SU-DHL-6 (cell line): Measurements from ENCODE around the gene LHX6.

Experiments used
- H2AFZ ChIP-seq: fragments of 200-600 bp; sonication (generic); 2 replicates; pipeline ENCODE4 v1.6.1; 2014; ENCODE audit warnings: low read depth, mild to moderate bottlenecking, moderate library complexity, mixed read lengths, antibody characterized with exemption, low read length; ENCODE audit not compliant: severe bottlenecking
- H3F3A ChIP-seq: fragments of 200-600 bp; shearing (Covaris generic); 2 replicates; pipeline ENCODE4 v1.6.0; 2016; ENCODE audit warnings: antibody characterized with exemption, mild to moderate bottlenecking; ENCODE audit not compliant: insufficient read depth
- H3K27ac ChIP-seq: fragments of 200-600 bp; sonication (generic); 2 replicates; pipeline ENCODE4 v1.5.1; 2016; ENCODE audit warnings: low read depth, mild to moderate bottlenecking, low read length, moderate library complexity, mixed read lengths
- H3K27me3 ChIP-seq: fragments of 200-600 bp; sonication (generic), shearing (Covaris generic); 2 replicates; pipeline ENCODE4 v1.6.0; 2014; ENCODE audit warnings: mild to moderate bottlenecking, low read length
- H3K36me3 ChIP-seq: fragments of 200-600 bp; sonication (generic); 2 replicates; pipeline ENCODE4 v1.6.1; 2014; ENCODE audit warnings: mild to moderate bottlenecking, low read length, mixed read lengths
- H3K4me2 ChIP-seq: fragments of 300-600, 200-600 bp; shearing (Covaris generic), sonication (generic); 2 replicates; pipeline ENCODE4 v1.6.0; 2014; ENCODE audit warnings: low read length, low read depth, mild to moderate bottlenecking; ENCODE audit not compliant: poor library complexity, severe bottlenecking
- H3K4me3 ChIP-seq: fragments of 200-600 bp; sonication (generic); 2 replicates; pipeline ENCODE4 v1.5.1; 2014; ENCODE audit warnings: antibody characterized with exemption, low read length, mild to moderate bottlenecking, mixed read lengths; ENCODE audit not compliant: insufficient read depth, poor library complexity, severe bottlenecking
- H3K79me2 ChIP-seq: fragments of 200-600 bp; sonication (generic); 2 replicates; pipeline ENCODE4 v1.6.1; 2014; ENCODE audit warnings: mild to moderate bottlenecking, low read length, moderate library complexity; ENCODE audit not compliant: insufficient read depth
- H3K9ac ChIP-seq: fragments of 200-600 bp; sonication (generic); 2 replicates; pipeline ENCODE4 v1.7.0; 2014; ENCODE audit warnings: mild to moderate bottlenecking, low read length
- H3K9me2 ChIP-seq: fragments of 200-600 bp; sonication (generic); replicated peaks from 2 replicates; pipeline ENCODE4 v1.6.1; 2014; ENCODE audit warnings: low read length; ENCODE audit not compliant: insufficient read depth
- H3K9me3 ChIP-seq: fragments of 200-600 bp; sonication (generic); 2 replicates; pipeline ENCODE4 v1.6.1; 2014; ENCODE audit warnings: low read length, mixed read lengths; ENCODE audit not compliant: insufficient read depth
- H4K20me1 ChIP-seq: fragments of 200-600 bp; sonication (generic); 2 replicates; pipeline ENCODE4 v1.6.1; 2014; ENCODE audit warnings: low read depth, mild to moderate bottlenecking, antibody characterized with exemption, low read length, moderate library complexity, mixed read lengths
- EZH2phosphoT487 ChIP-seq: fragments of 200-600 bp; sonication (generic), shearing (Covaris generic); conservative IDR thresholded peaks from 2 replicates; pipeline ENCODE4 v1.6.1; 2018; ENCODE audit warnings: mild to moderate bottlenecking, antibody characterized with exemption, low read length, moderate library complexity, mixed read lengths
- TF ChIP-seq, protein P1 (sequence below): fragments of 200-600 bp; sonication (generic); IDR thresholded peaks from one replicate; pipeline ENCODE4 v1.5.1; 2017; ENCODE audit warnings: antibody characterized with exemption, mild to moderate bottlenecking, low read length, moderate library complexity; ENCODE audit not compliant: insufficient read depth, poor library complexity, severe bottlenecking

LHX6 gene

DNA sequence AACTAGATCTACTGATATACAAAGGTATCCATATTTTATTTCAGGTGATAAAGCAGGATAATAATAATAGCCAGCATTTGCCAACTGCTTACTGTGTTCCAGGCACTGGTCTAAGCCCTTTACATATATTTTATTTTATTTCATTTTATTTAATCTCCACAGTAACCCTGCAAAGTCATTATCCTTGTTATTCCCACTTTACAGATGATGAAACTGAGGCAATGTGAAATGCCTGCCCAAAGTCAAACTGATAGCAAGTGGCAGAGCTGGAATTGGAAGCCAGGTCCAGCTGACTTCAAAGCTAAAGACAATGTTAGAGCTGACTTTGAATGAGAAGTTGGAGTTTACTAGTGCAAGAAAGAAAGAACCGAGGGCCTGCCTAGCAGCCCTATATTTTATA is 44.2 kb downstream of the LHX6 start:
- H3K9me2 ChIP-seq, result no peaks in the 10 kb centered on the region
- TF ChIP-seq, protein P1, sequence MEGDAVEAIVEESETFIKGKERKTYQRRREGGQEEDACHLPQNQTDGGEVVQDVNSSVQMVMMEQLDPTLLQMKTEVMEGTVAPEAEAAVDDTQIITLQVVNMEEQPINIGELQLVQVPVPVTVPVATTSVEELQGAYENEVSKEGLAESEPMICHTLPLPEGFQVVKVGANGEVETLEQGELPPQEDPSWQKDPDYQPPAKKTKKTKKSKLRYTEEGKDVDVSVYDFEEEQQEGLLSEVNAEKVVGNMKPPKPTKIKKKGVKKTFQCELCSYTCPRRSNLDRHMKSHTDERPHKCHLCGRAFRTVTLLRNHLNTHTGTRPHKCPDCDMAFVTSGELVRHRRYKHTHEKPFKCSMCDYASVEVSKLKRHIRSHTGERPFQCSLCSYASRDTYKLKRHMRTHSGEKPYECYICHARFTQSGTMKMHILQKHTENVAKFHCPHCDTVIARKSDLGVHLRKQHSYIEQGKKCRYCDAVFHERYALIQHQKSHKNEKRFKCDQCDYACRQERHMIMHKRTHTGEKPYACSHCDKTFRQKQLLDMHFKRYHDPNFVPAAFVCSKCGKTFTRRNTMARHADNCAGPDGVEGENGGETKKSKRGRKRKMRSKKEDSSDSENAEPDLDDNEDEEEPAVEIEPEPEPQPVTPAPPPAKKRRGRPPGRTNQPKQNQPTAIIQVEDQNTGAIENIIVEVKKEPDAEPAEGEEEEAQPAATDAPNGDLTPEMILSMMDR, result no peak
- no peak for TF ChIP-seq EZH2phosphoT487
- no peaks in the 10 kb centered on the region for H4K20me1 ChIP-seq
- no peak overlapping the region for H2AFZ ChIP-seq
- H3K27ac ChIP-seq, result no peak overlapping the region
- H3K36me3 ChIP-seq, result no peaks in the 10 kb centered on the region
- no peak overlapping the region for H3K4me2 ChIP-seq
- no peaks in the 10 kb centered on the region for H3F3A ChIP-seq
- H3K9me3 ChIP-seq, result no peaks in the 10 kb centered on the region
- no peaks in the 10 kb centered on the region for H3K79me2 ChIP-seq
- no peak overlapping the region for H3K4me3 ChIP-seq
- 0 out of 2 replicates have a peak, but pooled peaks cover 4% of the 10 kb centered on the region for H3K27me3 ChIP-seq
- H3K9ac ChIP-seq, result no peak overlapping the region

DNA sequence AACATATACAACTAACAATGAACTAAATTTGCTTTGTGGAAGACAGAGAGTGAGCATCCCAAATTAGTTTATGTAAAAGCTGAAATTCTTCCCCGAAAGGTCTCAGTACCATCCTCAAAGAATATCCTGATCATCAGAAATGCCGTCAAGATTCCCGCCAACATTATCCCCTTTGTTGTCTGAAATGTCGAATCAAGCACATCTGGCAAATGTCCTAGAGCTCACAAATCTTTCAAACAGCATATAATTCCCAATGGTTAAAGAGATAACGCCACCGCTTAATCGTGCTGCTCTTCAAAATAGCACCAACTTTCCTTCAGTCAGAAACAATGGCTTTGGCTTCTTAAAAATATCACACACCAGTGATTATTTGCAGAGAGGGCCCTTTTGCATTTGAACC is 45.3 kb downstream of the LHX6 start:
- H3K4me3 ChIP-seq, result no peak overlapping the region
- no peaks in the 10 kb centered on the region for H3K36me3 ChIP-seq
- no peaks in the 10 kb centered on the region for H3K9me3 ChIP-seq
- no peak overlapping the region for H3K9ac ChIP-seq
- 0 out of 2 replicates have a peak, but pooled peaks cover 4% of the 10 kb centered on the region for H3K27me3 ChIP-seq
- no peaks in the 10 kb centered on the region for H3K9me2 ChIP-seq
- TF ChIP-seq, protein P1, result no peak
- TF ChIP-seq EZH2phosphoT487, result no peak
- no peak overlapping the region for H2AFZ ChIP-seq
- no peaks in the 10 kb centered on the region for H3K79me2 ChIP-seq
- H3F3A ChIP-seq, result no peaks in the 10 kb centered on the region
- no peaks in the 10 kb centered on the region for H4K20me1 ChIP-seq
- H3K4me2 ChIP-seq, result no peak overlapping the region
- H3K27ac ChIP-seq, result no peak overlapping the region

DNA sequence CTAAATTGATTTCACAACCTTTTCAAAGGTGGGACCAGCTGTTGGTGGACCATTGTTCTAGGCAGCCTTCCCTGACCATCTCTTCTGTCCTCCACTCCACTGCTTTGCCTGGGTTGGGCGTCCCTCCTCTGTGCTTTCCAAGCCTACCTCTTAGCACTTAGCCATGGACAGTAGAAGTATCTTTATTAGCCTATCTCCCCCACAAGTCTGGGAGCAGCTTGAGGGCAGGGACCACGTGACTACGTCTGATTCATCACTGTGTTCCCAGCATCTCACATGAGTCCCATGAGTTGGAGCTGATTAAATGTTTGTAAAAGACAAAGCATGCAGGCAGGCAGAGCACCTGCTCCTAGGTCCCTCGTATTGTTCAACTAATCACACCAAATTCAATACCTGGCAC is 48.1 kb downstream of the LHX6 start:
- Histone ChIP-seq H3K9me3 (no peaks in the 10 kb centered on the region), H3K79me2 (no peaks in the 10 kb centered on the region), H4K20me1 (no peaks in the 10 kb centered on the region), H3K9ac (no peak overlapping the region), H3K9me2 (no peaks in the 10 kb centered on the region), H3K4me2 (no peak overlapping the region), H3K36me3 (no peaks in the 10 kb centered on the region), H3K27me3 (0 out of 2 replicates have a peak, but pooled peaks cover 4% of the 10 kb centered on the region), H3F3A (no peaks in the 10 kb centered on the region), H3K4me3 (no peak overlapping the region), H3K27ac (no peak overlapping the region), H2AFZ (no peak overlapping the region)
- TF ChIP-seq EZH2phosphoT487, result no peak
- TF ChIP-seq, protein P1, result no peak

DNA sequence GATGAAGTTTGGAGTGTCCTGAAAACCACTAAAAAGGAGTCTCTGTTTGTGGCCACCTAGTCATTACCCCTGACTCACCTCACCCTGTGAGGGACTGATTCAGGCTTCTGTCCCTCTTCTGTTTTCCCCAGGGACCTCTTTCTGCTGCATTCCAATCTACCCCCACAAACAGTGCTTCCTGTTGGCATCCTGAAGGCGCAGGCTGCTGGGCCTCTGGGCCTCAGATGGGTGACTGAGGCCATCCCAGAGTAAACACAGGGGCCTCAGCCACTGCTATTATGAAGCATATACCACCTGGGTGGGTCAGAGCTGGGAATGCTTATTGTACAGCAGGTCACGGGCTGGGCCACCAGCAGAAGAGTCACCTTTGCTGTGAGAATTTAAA is 49.1 kb downstream of the LHX6 start:
- Histone ChIP-seq H3K4me2 (no peak overlapping the region), H3K9me3 (no peaks in the 10 kb centered on the region), H3K27me3 (0 out of 2 replicates have a peak, but pooled peaks cover 4% of the 10 kb centered on the region), H3K4me3 (no peak overlapping the region), H3K9me2 (no peaks in the 10 kb centered on the region), H4K20me1 (no peaks in the 10 kb centered on the region), H3K27ac (no peak overlapping the region), H3K9ac (no peak overlapping the region), H3K36me3 (no peaks in the 10 kb centered on the region), H3F3A (no peaks in the 10 kb centered on the region), H2AFZ (no peak overlapping the region), H3K79me2 (no peaks in the 10 kb centered on the region)
- TF ChIP-seq, protein P1, result no peak
- TF ChIP-seq EZH2phosphoT487, result no peak
